ENCODE results near the gene UVRAG.

The UVRAG gene

DNA sequence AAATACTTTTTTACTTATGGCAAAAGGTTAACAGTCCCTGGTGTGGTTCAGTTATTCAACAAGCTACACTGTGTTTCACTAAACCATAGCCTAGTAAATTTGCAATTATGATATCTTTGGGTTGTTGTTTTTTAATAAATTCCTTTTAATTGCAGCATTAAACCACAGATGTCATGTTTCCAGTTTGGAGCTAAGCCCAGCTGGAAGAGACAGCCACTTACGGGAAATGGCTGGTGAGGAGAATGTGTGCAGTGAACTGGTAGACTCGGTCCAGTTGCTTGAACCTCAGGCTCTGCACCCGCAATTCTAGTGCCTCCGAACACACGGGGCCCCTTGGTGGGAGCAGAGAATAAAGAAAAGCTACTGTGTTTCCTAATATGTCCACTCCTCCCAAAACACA is 320.5 kb downstream of the UVRAG start:
- no peak overlapping the region for H3K9ac ChIP-seq (ENCODE audit: low read length)
- H3K9me3 ChIP-seq (replicated peaks; ENCODE audit: insufficient read depth, low read length): no peaks in the 10 kb centered on the region
- no peak overlapping the region for H3K27ac ChIP-seq (ENCODE audit: low read length)
- no peak overlapping the region for H3K4me2 ChIP-seq (ENCODE audit: low read depth, low read length)
- TF ChIP-seq, protein P1, sequence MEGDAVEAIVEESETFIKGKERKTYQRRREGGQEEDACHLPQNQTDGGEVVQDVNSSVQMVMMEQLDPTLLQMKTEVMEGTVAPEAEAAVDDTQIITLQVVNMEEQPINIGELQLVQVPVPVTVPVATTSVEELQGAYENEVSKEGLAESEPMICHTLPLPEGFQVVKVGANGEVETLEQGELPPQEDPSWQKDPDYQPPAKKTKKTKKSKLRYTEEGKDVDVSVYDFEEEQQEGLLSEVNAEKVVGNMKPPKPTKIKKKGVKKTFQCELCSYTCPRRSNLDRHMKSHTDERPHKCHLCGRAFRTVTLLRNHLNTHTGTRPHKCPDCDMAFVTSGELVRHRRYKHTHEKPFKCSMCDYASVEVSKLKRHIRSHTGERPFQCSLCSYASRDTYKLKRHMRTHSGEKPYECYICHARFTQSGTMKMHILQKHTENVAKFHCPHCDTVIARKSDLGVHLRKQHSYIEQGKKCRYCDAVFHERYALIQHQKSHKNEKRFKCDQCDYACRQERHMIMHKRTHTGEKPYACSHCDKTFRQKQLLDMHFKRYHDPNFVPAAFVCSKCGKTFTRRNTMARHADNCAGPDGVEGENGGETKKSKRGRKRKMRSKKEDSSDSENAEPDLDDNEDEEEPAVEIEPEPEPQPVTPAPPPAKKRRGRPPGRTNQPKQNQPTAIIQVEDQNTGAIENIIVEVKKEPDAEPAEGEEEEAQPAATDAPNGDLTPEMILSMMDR (IDR thresholded peaks at IDR 0.05; ENCODE audit: low read length): no peak
- TF ChIP-seq EZH2 (optimal IDR thresholded peaks at IDR 0.05; ENCODE audit: low read depth, low read length) (no peak), EZH2phosphoT487 (IDR thresholded peaks at IDR 0.05; ENCODE audit: low read length) (no peak)
- DNase-seq: no peak
- H3K9me2 ChIP-seq (replicated peaks; ENCODE audit: insufficient read depth, low read length): no peaks in the 10 kb centered on the region
- no peaks in the 10 kb centered on the region for H3K27me3 ChIP-seq (replicated peaks; ENCODE audit: insufficient read depth, low read length)
- H2AFZ ChIP-seq (ENCODE audit: low read length): no peak overlapping the region
- no peaks in the 10 kb centered on the region for H3K36me3 ChIP-seq (replicated peaks; ENCODE audit: insufficient read depth, low read length)
- no peaks in the 10 kb centered on the region for H4K20me1 ChIP-seq (ENCODE audit: insufficient read depth, low read length)
- H3F3A ChIP-seq (ENCODE audit: insufficient read depth, low read length): no peaks in the 10 kb centered on the region
- no peaks in the 10 kb centered on the region for H3K79me2 ChIP-seq (ENCODE audit: low read length)
- H3K4me1 ChIP-seq (ENCODE audit: low read length): no peaks in the 10 kb centered on the region
- H3K4me3 ChIP-seq (ENCODE audit: low read length): no peak overlapping the region

DNA sequence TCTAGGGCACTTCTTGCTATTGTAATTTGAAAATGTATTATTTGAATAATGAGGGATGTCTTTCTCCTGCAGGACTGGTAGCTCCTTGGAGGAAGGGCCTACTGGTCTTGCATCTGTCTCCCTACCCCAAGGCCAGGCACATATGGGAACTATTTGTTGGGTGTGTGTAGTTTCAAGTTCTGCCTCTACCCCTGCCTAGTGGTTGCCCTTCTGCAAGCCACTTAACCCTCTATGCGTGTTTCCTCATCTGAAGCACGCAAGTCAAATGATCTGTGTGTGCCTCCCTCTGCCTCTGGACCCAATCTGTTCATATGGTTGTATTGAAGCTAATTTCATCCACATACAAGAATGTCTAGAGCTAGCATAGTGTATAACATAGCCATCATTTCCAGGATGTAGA is 324.3 kb downstream of the UVRAG start:
- no peaks in the 10 kb centered on the region for H3K36me3 ChIP-seq (replicated peaks; ENCODE audit: insufficient read depth, low read length)
- no peak for DNase-seq

DNA sequence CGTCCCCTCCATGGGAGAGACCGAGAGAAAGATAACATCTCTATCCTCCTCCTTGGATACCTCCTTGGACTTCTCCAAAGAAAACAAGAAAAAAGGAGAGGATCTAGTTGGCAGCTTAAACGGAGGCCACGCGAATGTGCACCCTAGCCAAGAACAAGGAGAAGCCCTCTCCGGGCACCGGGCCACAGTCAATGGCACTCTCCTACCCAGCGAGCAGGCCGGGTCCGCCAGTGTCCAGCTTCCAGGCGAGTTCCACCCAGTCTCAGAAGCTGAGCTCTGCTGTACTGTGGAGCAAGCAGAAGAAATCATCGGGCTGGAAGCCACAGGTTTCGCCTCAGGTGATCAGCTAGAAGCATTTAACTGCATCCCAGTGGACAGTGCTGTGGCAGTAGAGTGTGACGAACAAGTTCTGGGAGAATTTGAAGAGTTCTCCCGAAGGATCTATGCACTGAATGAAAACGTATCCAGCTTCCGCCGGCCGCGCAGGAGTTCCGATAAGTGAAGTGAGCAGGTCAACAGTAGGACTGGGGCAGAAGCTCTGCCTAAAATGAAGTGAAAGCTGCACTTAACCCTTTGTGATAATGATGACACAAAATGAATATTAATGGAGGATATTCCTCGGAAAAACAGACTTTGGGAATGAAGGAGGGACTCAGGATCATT is 326.0 kb downstream of the UVRAG start:
- no peak overlapping the region for H3K4me3 ChIP-seq (ENCODE audit: low read length)
- H3K9me3 ChIP-seq (replicated peaks; ENCODE audit: insufficient read depth, low read length): no peaks in the 10 kb centered on the region
- H3K27me3 ChIP-seq (replicated peaks; ENCODE audit: insufficient read depth, low read length): no peaks in the 10 kb centered on the region
- H3K4me1 ChIP-seq (ENCODE audit: low read length): no peaks in the 10 kb centered on the region
- H3F3A ChIP-seq (ENCODE audit: insufficient read depth, low read length): no peaks in the 10 kb centered on the region
- DNase-seq: no peak
- no peaks in the 10 kb centered on the region for H4K20me1 ChIP-seq (ENCODE audit: insufficient read depth, low read length)
- H3K9me2 ChIP-seq (replicated peaks; ENCODE audit: insufficient read depth, low read length): no peaks in the 10 kb centered on the region
- no peak overlapping the region for H3K4me2 ChIP-seq (ENCODE audit: low read depth, low read length)
- H3K27ac ChIP-seq (ENCODE audit: low read length): no peak overlapping the region
- TF ChIP-seq EZH2phosphoT487 (IDR thresholded peaks at IDR 0.05; ENCODE audit: low read length) (no peak), EZH2 (optimal IDR thresholded peaks at IDR 0.05; ENCODE audit: low read depth, low read length) (no peak)
- TF ChIP-seq, protein P1 (IDR thresholded peaks at IDR 0.05; ENCODE audit: low read length): no peak
- no peak overlapping the region for H2AFZ ChIP-seq (ENCODE audit: low read length)
- H3K36me3 ChIP-seq (replicated peaks; ENCODE audit: insufficient read depth, low read length): no peaks in the 10 kb centered on the region
- no peak overlapping the region for H3K9ac ChIP-seq (ENCODE audit: low read length)
- no peaks in the 10 kb centered on the region for H3K79me2 ChIP-seq (ENCODE audit: low read length)

More for the DNA sequence above, 324.3 kb downstream of the UVRAG start:
- TF ChIP-seq, protein P1 (IDR thresholded peaks at IDR 0.05; ENCODE audit: low read length): no peak
- TF ChIP-seq EZH2phosphoT487 (IDR thresholded peaks at IDR 0.05; ENCODE audit: low read length) (no peak), EZH2 (optimal IDR thresholded peaks at IDR 0.05; ENCODE audit: low read depth, low read length) (no peak)
- Histone ChIP-seq H3K4me3 (ENCODE audit: low read length) (no peak overlapping the region), H3K79me2 (ENCODE audit: low read length) (no peaks in the 10 kb centered on the region), H3K27me3 (replicated peaks; ENCODE audit: insufficient read depth, low read length) (no peaks in the 10 kb centered on the region), H2AFZ (ENCODE audit: low read length) (no peak overlapping the region), H3F3A (ENCODE audit: insufficient read depth, low read length) (no peaks in the 10 kb centered on the region), H3K4me2 (ENCODE audit: low read depth, low read length) (no peak overlapping the region), H3K4me1 (ENCODE audit: low read length) (no peaks in the 10 kb centered on the region), H3K9me2 (replicated peaks; ENCODE audit: insufficient read depth, low read length) (no peaks in the 10 kb centered on the region), H4K20me1 (ENCODE audit: insufficient read depth, low read length) (no peaks in the 10 kb centered on the region), H3K27ac (ENCODE audit: low read length) (no peak overlapping the region), H3K9ac (ENCODE audit: low read length) (no peak overlapping the region), H3K9me3 (replicated peaks; ENCODE audit: insufficient read depth, low read length) (no peaks in the 10 kb centered on the region)
